Nephron (organoid): Measurements from ENCODE around the gene APBA1.

ENCODE experiments used
- H3K27ac Mint-ChIP-seq, 3 experiments: 2 replicates each; pipeline ENCODE4 v1.8.0; 2020; ENCODE audit warnings: mixed read lengths in 3 of 3, mild to moderate bottlenecking in 2 of 3, moderate library complexity in 1 of 3
- H3K27me3 Mint-ChIP-seq: 2 replicates; pipeline ENCODE4 v1.8.0; 2021; ENCODE audit warnings: low read depth, mild to moderate bottlenecking, moderate library complexity, mixed read lengths
- H3K36me3 Mint-ChIP-seq: 2 replicates; pipeline ENCODE4 v1.8.0; 2020; ENCODE audit warnings: low read depth, mixed read lengths
- H3K4me1 Mint-ChIP-seq: 2 replicates; pipeline ENCODE4 v1.8.0; 2020; ENCODE audit warnings: mixed read lengths
- H3K4me3 Mint-ChIP-seq, 3 experiments: 2 replicates each; pipeline ENCODE4 v1.8.0; 2020; ENCODE audit warnings: mild to moderate bottlenecking in 3 of 3, mixed read lengths in 3 of 3, moderate library complexity in 2 of 3
- H3K9me3 Mint-ChIP-seq: 2 replicates; pipeline ENCODE4 v1.8.0; 2020; ENCODE audit warnings: mixed read lengths
- TF ChIP-seq, protein P1 (sequence below), 3 experiments: fragments of 200-600 bp; sonication (generic); IDR thresholded peaks; one replicate each; pipeline ENCODE4 v1.5.0; 2021; ENCODE audit warnings: antibody characterized with exemption in 3 of 3; ENCODE audit not compliant: unreplicated experiment in 3 of 3

The APBA1 gene

DNA sequence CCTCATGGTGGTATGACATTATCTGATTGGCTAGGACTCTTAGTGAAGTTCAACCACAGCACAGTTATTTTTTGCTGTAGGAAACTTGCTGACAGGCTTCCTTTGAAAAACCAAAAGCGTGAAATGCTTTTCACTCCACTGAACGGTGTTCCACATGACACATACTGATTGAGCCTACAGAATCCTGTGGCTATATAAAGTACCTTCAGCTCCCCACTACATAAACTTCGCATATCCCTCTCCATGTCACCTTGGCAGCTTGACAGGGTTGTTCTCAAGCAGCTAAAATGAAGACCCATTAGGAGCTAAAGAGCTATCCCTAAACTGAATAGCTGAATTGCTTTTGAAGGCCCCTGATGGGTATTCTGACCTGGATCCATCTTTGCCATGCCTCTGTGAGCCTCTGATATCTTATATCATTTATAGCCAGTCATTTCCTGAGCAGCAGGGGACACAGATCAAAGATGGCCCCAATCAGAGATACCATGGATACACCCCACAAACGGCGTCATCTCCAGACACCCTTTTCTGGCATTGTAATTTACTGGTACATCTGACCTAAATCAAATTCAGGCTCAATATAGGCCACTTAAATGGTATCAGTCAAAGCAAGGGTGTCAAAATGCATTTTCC is 91.5 kb downstream of the APBA1 start:
- Mint-ChIP-seq H3K36me3 (no peaks in the 10 kb centered on the region), H3K4me3 (no peak overlapping the region), H3K9me3 (no peaks in the 10 kb centered on the region), H3K27ac (peak overlapping the region in 1 of 3 experiments; percentile 33), H3K4me1 (peaks cover 17% of the 10 kb centered on the region), H3K27me3 (peaks cover 4% of the 10 kb centered on the region)
- TF ChIP-seq, protein P1, sequence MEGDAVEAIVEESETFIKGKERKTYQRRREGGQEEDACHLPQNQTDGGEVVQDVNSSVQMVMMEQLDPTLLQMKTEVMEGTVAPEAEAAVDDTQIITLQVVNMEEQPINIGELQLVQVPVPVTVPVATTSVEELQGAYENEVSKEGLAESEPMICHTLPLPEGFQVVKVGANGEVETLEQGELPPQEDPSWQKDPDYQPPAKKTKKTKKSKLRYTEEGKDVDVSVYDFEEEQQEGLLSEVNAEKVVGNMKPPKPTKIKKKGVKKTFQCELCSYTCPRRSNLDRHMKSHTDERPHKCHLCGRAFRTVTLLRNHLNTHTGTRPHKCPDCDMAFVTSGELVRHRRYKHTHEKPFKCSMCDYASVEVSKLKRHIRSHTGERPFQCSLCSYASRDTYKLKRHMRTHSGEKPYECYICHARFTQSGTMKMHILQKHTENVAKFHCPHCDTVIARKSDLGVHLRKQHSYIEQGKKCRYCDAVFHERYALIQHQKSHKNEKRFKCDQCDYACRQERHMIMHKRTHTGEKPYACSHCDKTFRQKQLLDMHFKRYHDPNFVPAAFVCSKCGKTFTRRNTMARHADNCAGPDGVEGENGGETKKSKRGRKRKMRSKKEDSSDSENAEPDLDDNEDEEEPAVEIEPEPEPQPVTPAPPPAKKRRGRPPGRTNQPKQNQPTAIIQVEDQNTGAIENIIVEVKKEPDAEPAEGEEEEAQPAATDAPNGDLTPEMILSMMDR (IDR thresholded peaks at IDR 0.05; ENCODE audit: unreplicated experiment in 3 of 3), result no peak

DNA sequence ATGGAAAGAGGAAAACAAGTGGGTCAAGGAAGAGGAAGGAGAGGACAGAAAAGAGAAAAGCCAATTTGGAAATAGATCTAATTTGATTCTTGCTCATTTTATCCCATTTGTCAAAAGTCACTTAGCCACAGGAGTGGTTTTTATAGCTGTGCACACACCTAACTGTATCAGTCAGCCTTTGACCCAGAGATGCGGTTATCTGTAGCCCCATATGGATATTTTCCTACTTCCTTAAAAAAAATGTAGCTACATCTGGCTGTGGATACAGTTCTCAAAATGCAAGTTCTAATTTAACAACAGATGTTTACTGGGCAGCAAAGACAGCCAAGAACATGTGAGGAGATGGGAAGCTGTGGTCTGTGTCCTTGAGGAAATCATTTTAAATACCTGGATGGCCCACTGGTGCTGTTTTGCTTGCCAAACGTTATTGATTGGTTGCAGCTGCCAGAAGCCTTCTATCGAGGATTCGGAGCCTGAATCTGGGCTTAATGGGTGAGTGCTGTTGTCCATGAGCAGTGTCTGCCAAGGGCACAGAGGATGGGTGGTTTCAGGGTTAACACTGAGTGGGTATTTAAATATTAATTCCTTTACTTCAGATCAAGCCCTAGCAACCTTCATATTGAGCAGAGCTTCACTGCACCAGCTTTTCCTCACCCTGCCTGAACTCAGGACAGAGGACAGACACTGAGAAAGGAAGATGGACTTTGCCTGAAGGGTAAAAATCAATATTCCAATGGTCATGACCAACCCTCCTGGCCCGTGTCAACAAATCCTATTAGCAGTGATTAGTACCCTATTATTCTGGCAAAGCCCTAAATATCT is 92.2 kb downstream of the APBA1 start:
- Mint-ChIP-seq H3K4me1 (peaks cover 17% of the 10 kb centered on the region), H3K4me3 (no peak overlapping the region), H3K9me3 (no peaks in the 10 kb centered on the region), H3K27ac (peak overlapping the region in 1 of 3 experiments; percentile 33), H3K27me3 (peaks cover 4% of the 10 kb centered on the region), H3K36me3 (no peaks in the 10 kb centered on the region)
- TF ChIP-seq, protein P1 (IDR thresholded peaks at IDR 0.05; ENCODE audit: unreplicated experiment in 3 of 3), result no peak

- TF ChIP-seq, protein P1 (IDR thresholded peaks at IDR 0.05; ENCODE audit: unreplicated experiment in 3 of 3), result no peak
- peak overlapping the region in 1 of 3 experiments; percentile 22 for H3K27ac Mint-ChIP-seq
- H3K27me3 Mint-ChIP-seq, result peaks cover 4% of the 10 kb centered on the region
- H3K4me1 Mint-ChIP-seq, result peaks cover 19% of the 10 kb centered on the region
- no peak overlapping the region for H3K4me3 Mint-ChIP-seq
- H3K9me3 Mint-ChIP-seq, result no peaks in the 10 kb centered on the region
- no peaks in the 10 kb centered on the region for H3K36me3 Mint-ChIP-seq
Observed at GRCh38 chr9:69579032-69579758, 93.0 kb downstream of the APBA1 start.

GRCh38 chr9:69578026-69578425 is 94.1 kb downstream of the APBA1 start:
- Mint-ChIP-seq H3K4me3 (no peak overlapping the region), H3K4me1 (peaks cover 29% of the 10 kb centered on the region), H3K27me3 (peaks cover 4% of the 10 kb centered on the region), H3K36me3 (no peaks in the 10 kb centered on the region), H3K27ac (no peak overlapping the region), H3K9me3 (no peaks in the 10 kb centered on the region)
- TF ChIP-seq, protein P1 (IDR thresholded peaks at IDR 0.05; ENCODE audit: unreplicated experiment in 3 of 3), result no peak

GRCh38 chr9:69577123-69577522 is 95.0 kb downstream of the APBA1 start:
- Mint-ChIP-seq H3K36me3 (no peaks in the 10 kb centered on the region), H3K4me1 (peaks cover 36% of the 10 kb centered on the region), H3K4me3 (no peak overlapping the region), H3K27me3 (peaks cover 4% of the 10 kb centered on the region), H3K27ac (peak overlapping the region in 1 of 3 experiments; percentile 37), H3K9me3 (no peaks in the 10 kb centered on the region)
- TF ChIP-seq, protein P1 (IDR thresholded peaks at IDR 0.05; ENCODE audit: unreplicated experiment in 3 of 3), result no peak
